Smooth muscle cell (in vitro differentiated cells): ENCODE measurements around the gene POC1A. TPM values are rescaled to one million over a fixed set of nuclear protein-coding genes. Genes with fewer than 3 reads are reported as not detected.
A peak's percentile ranks its signal among the peaks of the same experiment; 100 is the strongest.

Experiments
- DNase-seq: peaks from one replicate; lab custom pipeline; 2025; ENCODE audit not compliant: unreplicated experiment; lab: John Stamatoyannopoulos, UW
- H2AFZ ChIP-seq: fragments of 200-600 bp; sonication (generic); 2 replicates; pipeline ENCODE4 v1.6.0; 2016; ENCODE audit warnings: antibody characterized with exemption, low read depth, mild to moderate bottlenecking
- H3F3A ChIP-seq: fragments of 200-600 bp; sonication (generic); 2 replicates; pipeline ENCODE4 v1.6.0; 2017; ENCODE audit warnings: antibody characterized with exemption, low read depth
- H3K27ac ChIP-seq: fragments of 200-600 bp; sonication (generic); 2 replicates; pipeline ENCODE4 v1.5.1; 2016; ENCODE audit warnings: low read depth, mild to moderate bottlenecking
- H3K27me3 ChIP-seq: fragments of 200-600 bp; sonication (generic); 2 replicates; pipeline ENCODE4 v1.6.1; 2016; ENCODE audit warnings: low read depth, mild to moderate bottlenecking
- H3K36me3 ChIP-seq: fragments of 200-600 bp; sonication (generic); 2 replicates; pipeline ENCODE4 v1.5.1; 2016; ENCODE audit warnings: low read depth
- H3K4me1 ChIP-seq: fragments of 200-600 bp; sonication (generic); 2 replicates; pipeline ENCODE4 v1.5.1; 2016; ENCODE audit warnings: low read depth
- H3K4me2 ChIP-seq: fragments of 200-600 bp; sonication (generic); 2 replicates; pipeline ENCODE4 v1.6.0; 2016; ENCODE audit warnings: mild to moderate bottlenecking
- H3K4me3 ChIP-seq: fragments of 200-600 bp; sonication (generic); 2 replicates; pipeline ENCODE4 v1.5.1; 2016; ENCODE audit warnings: mild to moderate bottlenecking
- H3K79me2 ChIP-seq: fragments of 200-600 bp; sonication (generic); 2 replicates; pipeline ENCODE4 v1.6.0; 2016; ENCODE audit warnings: low read depth, mild to moderate bottlenecking
- H3K9ac ChIP-seq: fragments of 200-600 bp; sonication (generic); 2 replicates; pipeline ENCODE4 v1.6.0; 2016; ENCODE audit warnings: low read depth
- H3K9me3 ChIP-seq: fragments of 200-600 bp; sonication (generic); replicated peaks from 2 replicates; pipeline ENCODE4 v1.5.1; 2016; ENCODE audit warnings: low read depth
- H4K20me1 ChIP-seq: fragments of 200-600 bp; sonication (generic); 2 replicates; pipeline ENCODE4 v1.6.0; 2016; ENCODE audit warnings: low read depth
- WGBS: methylation state at CpG from one replicate; pipeline ENCODE4 v1.1.7; 2016; ENCODE audit warnings: low lambda C conversion rate; 5-methylcytosine and 5-hydroxymethylcytosine counted together
- polyA plus RNA-seq: library from polyadenylated mRNA; unstranded; fragments of >200 nt; fragmentation: Nextera tagmentation; extraction: Ambion mirVana; gene quantifications from 2 replicates; pipeline ENCODE4 v1.2.1, GENCODE V29; 2016
- total RNA-seq: library from RNA; depleted of rRNA; stranded (reverse); fragments of >200 nt; gene quantifications from 2 replicates; pipeline ENCODE4 v1.2.3, GENCODE V29; 2014
- TF ChIP-seq, protein P1 (sequence below): fragments of 200-600 bp; sonication (generic); IDR thresholded peaks from 2 replicates; pipeline ENCODE4 v1.5.1; 2017; ENCODE audit warnings: borderline replicate concordance, mild to moderate bottlenecking, antibody characterized with exemption; ENCODE audit not compliant: insufficient read depth, poor library complexity, severe bottlenecking

POC1A gene
- total and polyA plus RNA-seq, 2 experiments from 2014 or later, result 1.8 to 7.9 TPM

DNA sequence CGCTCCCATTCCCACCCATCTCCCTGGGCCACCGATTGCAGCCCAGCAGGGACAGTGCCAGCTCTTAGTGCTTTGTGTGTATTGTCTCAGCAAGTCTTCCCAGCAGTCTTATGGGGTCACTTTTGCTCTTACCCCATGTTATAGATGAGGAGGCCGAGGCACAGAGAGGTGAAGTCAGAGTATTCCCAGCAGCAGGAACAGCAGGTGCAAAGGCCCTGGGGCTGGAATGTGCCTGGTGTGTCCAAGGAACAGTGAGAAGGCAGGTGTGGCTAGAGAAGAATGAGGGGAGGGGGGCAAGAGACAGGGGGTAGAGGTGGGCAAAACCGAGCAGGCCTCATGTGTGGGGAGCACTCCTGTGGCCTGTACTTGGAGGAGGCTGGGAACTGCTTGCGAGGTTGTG, 85.1 kb downstream of the POC1A start:
- 91% methylated on average over 5 of the region's 5 CpGs for WGBS
- Histone ChIP-seq H3K9me3 (no peaks in the 10 kb centered on the region), H3K4me2 (no peak overlapping the region), H3K36me3 (no peaks in the 10 kb centered on the region), H3K9ac (no peak overlapping the region), H3K27ac (no peak overlapping the region), H3K27me3 (no peaks in the 10 kb centered on the region), H4K20me1 (no peaks in the 10 kb centered on the region), H3K4me3 (no peak overlapping the region), H3K4me1 (peaks cover 14% of the 10 kb centered on the region), H3K79me2 (no peaks in the 10 kb centered on the region), H3F3A (no peaks in the 10 kb centered on the region), H2AFZ (no peak overlapping the region)
- no peak for DNase-seq
- TF ChIP-seq, protein P1, sequence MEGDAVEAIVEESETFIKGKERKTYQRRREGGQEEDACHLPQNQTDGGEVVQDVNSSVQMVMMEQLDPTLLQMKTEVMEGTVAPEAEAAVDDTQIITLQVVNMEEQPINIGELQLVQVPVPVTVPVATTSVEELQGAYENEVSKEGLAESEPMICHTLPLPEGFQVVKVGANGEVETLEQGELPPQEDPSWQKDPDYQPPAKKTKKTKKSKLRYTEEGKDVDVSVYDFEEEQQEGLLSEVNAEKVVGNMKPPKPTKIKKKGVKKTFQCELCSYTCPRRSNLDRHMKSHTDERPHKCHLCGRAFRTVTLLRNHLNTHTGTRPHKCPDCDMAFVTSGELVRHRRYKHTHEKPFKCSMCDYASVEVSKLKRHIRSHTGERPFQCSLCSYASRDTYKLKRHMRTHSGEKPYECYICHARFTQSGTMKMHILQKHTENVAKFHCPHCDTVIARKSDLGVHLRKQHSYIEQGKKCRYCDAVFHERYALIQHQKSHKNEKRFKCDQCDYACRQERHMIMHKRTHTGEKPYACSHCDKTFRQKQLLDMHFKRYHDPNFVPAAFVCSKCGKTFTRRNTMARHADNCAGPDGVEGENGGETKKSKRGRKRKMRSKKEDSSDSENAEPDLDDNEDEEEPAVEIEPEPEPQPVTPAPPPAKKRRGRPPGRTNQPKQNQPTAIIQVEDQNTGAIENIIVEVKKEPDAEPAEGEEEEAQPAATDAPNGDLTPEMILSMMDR, result no peak

DNA sequence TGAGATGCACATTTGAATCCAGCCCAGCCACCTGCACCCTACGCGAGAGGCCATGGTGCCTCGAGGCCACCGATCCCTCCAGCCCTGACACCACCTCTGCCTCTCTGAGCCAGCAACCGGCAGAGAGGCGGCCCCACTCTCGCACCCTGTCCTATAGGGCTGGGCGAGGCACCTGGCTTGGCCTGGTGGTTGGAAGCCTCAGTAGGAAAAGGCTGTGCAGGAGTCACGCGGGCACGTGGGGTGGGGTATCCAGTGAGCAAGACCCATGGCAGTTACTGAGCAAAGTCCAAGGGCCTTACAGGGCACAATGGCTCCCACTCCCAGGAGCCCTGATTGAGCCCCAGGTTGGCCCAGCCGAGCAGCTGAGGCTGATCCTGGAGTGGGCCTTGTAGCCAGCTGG, 85.5 kb downstream of the POC1A start:
- Histone ChIP-seq H3K27ac (peak overlapping the region; percentile 83), H3F3A (no peaks in the 10 kb centered on the region), H3K27me3 (no peaks in the 10 kb centered on the region), H3K9ac (no peak overlapping the region), H3K4me1 (peaks cover 14% of the 10 kb centered on the region), H4K20me1 (no peaks in the 10 kb centered on the region), H3K36me3 (no peaks in the 10 kb centered on the region), H3K9me3 (no peaks in the 10 kb centered on the region), H3K79me2 (no peaks in the 10 kb centered on the region), H2AFZ (no peak overlapping the region), H3K4me3 (no peak overlapping the region), H3K4me2 (no peak overlapping the region)
- 95% methylated on average over 12 of the region's 12 CpGs for WGBS
- TF ChIP-seq, protein P1, result no peak
- no peak for DNase-seq

DNA sequence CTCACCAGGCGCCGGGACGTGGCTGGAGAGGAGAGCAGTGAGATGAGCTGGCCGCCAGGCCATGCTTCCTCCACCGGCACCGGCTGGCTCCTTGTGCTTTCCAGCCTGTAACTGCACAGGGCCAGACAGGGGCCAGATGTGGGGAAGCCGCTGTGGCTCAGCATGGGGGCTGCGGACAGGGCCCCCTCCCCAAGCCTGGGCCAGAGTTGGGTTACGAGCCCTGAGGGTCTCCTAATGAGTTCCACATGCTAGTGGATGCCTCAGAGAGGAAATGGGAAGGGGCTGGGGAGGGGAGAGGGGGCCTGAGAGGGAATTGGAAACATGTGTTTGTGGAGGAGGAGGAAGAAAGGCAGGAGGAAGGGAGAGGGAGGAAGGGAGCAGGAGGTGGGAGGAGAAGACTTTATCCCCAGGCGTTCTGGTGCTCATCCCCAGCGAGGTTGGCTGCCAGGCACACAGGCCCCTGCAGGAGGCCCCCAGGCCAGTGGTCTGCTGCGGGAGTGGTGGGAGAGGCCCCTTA, 86.1 kb downstream of the POC1A start:
- Histone ChIP-seq H3K27ac (peak overlapping the region; percentile 83), H3K4me1 (peaks cover 14% of the 10 kb centered on the region), H3K36me3 (no peaks in the 10 kb centered on the region), H3K9ac (peak overlapping the region; percentile 0), H3K4me3 (no peak overlapping the region), H3K9me3 (no peaks in the 10 kb centered on the region), H2AFZ (peak overlapping the region; percentile 73), H4K20me1 (no peaks in the 10 kb centered on the region), H3K27me3 (no peaks in the 10 kb centered on the region), H3K79me2 (no peaks in the 10 kb centered on the region), H3K4me2 (peak overlapping the region; percentile 74), H3F3A (no peaks in the 10 kb centered on the region)
- TF ChIP-seq, protein P1, result no peak
- DNase-seq, result no peak
- 14% methylated on average over 11 of the region's 12 CpGs for WGBS

DNA sequence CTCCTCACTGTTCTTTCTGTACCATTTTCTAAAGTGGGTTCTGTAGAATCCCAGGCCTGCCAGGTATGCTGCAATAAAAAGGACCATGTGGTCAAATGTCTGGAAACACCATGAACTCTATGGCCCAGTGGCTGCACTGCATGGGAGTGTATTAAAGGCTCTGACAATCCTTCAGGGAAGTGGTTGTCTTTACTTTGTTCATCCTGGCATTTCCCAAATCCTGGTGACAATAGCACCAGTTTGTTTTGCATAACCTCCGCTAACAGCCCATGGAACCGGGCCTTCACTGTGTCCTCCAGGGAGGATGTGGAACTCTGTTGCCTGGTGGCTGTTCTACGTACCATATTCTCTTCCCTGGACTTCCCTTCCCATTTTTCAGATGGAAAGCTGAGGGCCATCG, 86.7 kb downstream of the POC1A start:
- Histone ChIP-seq H3K4me1 (peaks cover 14% of the 10 kb centered on the region), H3K79me2 (no peaks in the 10 kb centered on the region), H3K27me3 (no peaks in the 10 kb centered on the region), H3F3A (no peaks in the 10 kb centered on the region), H2AFZ (no peak overlapping the region), H4K20me1 (no peaks in the 10 kb centered on the region), H3K9ac (peak overlapping the region; percentile 0), H3K9me3 (no peaks in the 10 kb centered on the region), H3K36me3 (no peaks in the 10 kb centered on the region), H3K4me3 (no peak overlapping the region), H3K4me2 (peak overlapping the region; percentile 74), H3K27ac (peak overlapping the region; percentile 83)
- no peak for DNase-seq
- WGBS, result 89% methylated on average over 4 of the region's 4 CpGs
- TF ChIP-seq, protein P1, result no peak
